Hippocampal formation (tissue), 2 donors: ENCODE data around the gene PLK5.
"Not testable (repeated sequence)": the region's sequence is repeated elsewhere in the genome, so short reads cannot be mapped to it uniquely, and the experiment has no call there.

Source experiments
- DNase-seq, 2 donors: peaks; one replicate each; lab custom pipeline; 2025; lab: John Stamatoyannopoulos, UW

Gene PLK5

GRCh38 chr19:1491114-1491848 lies 32.6 kb upstream of the PLK5 start, which contains the start of gene REEP6:
TSS of gene REEP6 (plus strand) at chr19:1491181. CDS start at chr19:1491270, 89 bp downstream.
- no peak for DNase-seq

- DNase-seq: no peak
Observed at GRCh38 chr19:1491849-1492170, 32.1 kb upstream of the PLK5 start.

DNA sequence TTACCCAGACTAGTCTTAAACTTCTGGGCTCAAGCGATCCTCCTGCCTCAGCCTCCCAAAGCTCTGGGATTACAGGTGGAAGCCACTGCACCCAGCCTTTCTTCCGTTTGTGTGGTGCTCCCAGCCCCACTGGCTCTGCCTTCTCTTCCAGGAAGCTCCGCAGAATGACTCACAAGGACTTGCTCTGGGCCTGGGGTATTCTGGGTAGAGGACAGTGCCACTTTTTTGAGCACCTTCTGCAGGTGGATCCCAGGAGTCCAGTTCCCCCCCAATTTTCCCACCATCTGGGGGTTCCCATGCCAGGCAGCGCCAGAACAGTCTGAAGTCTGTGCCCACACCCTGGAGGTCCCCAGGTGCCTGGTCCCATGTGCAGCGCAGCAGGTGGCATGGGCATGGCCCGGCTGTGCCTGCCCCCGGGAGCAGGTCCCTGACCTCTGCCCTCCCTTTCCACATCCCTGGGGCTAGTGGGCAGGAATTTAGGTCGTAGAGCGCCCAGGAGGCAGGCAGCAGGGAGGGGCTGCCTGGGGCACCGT lies 31.3 kb upstream of the PLK5 start:
- DNase-seq: no peak

DNA sequence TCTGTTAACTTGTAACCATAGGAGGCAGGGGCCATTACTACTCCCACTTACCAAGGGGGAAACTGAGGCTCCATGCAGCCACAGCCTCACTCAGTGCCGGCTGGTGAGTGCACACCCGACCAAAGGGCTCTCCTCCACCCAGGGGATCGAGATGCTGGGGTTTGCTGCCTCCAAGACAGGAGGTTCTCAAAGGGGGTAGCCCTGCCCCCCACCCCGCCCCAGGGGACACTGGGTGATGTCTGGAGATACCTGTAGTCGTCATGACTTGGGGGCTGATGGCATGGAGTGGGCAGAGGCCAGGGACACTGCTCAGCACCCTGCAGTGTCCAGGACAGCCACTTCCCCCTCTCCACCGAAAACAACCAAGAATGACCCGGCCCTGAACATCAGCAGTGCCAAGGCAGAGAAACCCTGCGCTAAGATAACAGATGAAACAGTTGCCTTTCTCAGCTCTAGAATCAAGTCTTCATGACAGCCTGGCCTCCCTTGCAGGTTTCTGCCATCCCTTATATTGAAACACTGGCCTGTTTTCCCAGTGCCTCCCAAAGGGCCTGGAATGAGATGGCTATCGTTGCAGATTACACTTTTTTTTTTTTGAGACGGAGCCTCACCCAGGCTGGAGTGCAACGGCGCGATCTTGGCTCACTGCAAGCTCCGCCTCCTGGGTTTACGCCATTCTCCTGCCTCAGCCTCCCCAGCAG lies 29.6 kb upstream of the PLK5 start:
- no peak for DNase-seq

- no peak for DNase-seq
Observed at GRCh38 chr19:1495051-1495798, 28.7 kb upstream of the PLK5 start.

DNA sequence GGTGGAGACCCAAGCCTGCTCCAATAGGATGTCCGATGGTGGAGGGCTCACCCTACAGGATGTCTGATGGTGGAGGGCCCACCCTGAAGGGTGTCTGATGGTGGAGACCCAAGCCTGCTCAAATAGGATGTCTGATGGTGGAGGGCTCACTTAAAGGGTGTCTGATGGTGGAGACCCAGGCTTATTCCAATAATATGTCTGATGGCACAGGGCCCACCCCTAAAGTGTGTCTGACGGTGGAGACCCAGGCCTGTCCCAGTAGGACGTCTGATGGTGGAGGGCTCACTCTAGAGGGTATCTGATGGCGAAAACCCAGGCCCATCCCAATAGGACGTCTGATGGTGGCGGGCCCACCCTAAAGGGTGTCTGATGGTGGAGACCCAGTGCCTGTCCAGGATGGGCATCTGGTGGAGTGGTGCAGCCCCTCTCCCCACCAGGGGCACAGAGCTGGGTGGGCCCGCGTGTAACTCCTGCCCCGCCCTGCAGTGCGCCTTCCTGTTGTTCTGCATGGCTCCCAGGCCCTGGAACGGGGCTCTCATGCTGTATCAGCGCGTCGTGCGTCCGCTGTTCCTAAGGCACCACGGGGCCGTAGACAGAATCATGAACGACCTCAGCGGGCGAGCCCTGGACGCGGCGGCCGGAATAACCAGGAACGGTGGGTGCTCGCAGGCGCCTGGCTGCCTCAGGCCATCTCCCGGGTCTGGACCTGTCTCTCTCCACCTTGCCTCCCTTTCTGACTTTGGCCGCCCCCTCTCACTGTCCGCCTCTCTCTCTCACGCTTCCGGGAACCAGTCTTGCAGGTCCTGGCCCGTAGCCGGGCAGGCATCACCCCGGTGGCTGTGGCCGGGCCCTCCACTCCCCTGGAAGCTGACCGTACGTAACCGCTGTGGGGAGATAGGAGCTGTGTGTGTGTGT lies 27.8 kb upstream of the PLK5 start:
- DNase-seq: no peak

- DNase-seq: no peak
Observed at GRCh38 chr19:1496714-1497577, 26.9 kb upstream of the PLK5 start.

DNA sequence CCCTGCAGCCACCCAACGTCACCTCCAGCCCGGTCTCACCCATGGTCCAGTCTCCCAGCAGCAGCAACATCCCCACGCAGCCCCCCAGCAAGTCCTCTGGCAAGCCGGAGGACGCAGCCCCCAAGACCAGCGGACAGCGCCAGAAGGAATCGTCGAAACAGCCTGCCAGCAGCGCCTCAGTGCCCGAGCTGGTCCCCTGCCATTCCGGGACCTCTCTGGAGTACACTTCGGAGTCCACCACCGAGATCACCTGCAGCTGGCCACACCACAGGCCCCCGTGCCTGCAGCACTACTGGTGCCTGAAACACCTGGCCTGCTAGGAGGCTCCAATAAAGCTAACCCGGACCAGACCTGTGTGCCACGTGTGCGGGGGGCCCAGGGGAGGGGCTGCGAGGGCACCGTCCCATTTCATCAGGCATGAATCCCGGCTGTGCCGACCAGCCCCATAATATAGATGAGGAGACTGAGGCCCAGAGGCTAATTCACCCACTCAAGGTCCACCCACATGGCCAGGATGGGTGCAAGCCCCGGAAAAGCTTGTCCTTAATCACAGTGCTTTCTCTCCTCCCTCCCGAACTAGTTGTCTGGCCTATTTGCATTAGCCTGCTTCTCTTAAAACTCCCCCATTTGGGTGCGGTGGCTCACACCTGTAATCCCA lies 26.2 kb upstream of the PLK5 start:
- DNase-seq: no peak

GRCh38 chr19:1499231-1499630 lies 24.6 kb upstream of the PLK5 start:
- DNase-seq: not testable (repeated sequence)

GRCh38 chr19:1501200-1501595 lies 22.7 kb upstream of the PLK5 start:
- no peak for DNase-seq

- DNase-seq: no peak
Observed at GRCh38 chr19:1502433-1503088, 21.3 kb upstream of the PLK5 start.

GRCh38 chr19:1503089-1503924 lies 20.6 kb upstream of the PLK5 start:
- peak in 1 of 2 donors; percentile 32 for DNase-seq

DNA sequence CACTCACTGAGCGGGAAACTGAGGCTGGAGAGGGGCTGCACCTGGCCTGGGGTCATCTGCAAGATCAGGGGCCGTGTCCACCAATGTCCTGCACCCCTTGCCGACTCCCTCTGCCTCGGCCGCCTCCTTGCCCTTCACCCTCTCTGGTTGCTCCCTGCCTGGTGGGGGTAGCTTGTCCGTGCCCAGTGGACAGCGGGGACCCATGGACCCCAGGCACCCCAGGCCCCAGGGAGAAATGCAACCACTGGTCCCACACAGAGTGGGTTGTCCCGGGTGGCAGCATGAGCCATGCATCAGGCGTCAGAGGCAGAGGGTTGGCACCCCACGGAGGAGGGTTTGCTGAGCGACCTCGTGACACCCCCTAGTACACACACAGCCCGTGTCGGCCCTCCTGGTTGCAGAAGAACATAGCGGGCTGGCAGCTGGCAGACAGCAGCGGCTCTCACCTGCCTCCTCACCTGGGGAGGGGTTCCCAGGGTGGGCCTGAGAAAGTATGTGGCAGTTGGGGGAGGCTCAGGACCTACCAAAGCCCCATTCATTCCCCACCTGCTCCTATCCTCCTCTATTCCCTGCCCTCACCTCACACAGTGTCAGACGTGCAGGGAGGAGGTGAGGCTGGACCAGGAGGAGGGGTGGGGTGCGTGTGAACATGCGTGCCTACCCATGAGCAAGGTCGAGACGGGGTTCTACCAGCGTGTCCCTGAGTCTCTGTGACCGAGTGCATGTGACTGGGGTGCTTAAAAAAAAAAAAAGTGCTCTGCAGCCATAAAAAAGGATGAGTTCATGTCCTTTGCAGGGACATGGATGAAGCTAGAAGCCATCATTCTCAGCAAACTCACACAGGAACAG lies 19.7 kb upstream of the PLK5 start:
- no peak for DNase-seq

DNA sequence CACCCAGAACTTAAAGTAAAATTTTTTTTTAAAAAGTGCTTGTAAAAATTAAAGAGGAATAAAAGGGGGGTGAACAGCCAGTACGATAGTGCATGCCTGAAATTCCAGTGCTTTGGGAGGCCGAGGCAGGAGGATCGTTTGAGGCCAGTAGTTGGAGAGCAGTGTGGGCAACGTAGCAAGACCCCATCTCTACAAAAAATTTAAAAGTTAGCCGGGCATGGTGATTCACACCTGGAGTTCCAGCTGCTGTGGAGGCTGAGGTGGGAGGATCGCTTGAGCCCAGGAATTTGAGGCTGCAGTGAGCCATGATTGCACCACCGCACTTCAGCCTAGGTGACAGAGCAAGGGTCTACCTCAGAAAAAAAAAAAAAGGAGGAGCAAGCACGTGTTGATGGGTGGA lies 18.9 kb upstream of the PLK5 start:
- no peak for DNase-seq

DNA sequence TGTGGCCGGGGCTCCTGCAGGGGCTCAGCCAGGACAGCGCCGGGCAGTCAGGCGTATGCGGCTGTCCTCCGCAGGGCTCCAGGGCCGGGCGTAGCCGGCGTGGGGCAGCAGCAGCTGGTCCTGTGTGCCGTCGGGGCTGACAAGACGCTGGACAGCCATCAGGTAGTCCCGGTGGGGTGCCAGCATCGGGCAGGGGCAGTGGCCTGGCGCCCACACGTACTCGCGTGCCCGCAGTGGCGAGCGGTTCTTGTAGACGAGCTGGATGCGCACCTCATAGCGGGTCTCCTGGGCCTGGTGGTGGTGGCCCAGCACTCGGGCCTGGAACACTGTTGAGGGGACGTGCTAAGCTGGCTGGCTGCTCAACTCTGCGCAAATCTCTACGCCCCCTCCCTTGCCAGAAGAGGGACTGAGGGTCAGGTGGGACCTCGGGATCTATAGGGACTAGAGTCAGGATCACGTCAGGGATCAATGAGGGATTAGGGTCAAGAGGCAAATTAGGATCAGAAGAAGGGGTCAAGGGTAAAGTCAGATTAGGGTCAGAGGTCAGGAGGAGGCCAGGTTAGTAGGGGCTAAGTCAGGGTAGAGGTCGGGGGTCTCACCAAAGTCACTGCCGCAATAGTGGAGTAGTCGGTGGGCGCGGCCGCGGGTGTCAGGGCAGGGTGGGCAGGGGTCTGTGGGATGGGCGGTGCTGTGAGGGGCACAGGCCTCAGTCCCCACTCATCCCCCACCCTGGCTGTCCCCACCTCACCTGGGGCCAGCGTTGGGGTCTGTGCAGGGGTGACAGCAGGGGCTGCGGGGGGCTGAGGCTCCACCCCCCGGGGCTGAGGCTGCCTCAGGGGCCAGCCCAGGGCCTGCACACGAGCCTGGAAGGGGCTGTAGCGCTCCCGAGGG lies 17.6 kb upstream of the PLK5 start:
- DNase-seq: no peak

DNA sequence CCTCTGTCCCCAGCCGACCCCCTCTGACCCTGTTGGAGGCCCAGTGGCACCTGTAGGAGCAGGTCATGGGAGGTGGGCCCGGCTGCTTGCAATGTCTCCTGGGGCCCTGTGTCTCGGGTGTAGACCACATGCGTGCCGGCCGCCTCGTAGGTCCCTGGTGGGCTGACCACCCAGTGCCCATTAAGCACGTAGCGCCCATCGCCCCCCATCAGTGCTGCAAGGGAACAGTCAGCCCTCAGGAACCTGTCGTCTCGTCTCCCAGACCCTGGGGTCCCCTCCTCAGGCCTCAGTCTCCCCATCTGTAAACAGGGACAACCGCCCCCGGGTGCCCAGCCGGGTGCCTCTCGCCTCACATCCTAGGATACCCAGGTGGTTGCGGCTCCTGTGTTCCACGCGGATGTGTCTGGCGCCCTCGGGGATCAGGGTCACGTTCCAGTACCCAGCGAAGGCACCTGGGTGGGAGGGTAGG lies 16.7 kb upstream of the PLK5 start:
- no peak for DNase-seq
